ENCODE results near the gene OTP. TPM values are rescaled to one million over a fixed set of nuclear protein-coding genes. Genes with fewer than 3 reads are reported as not detected.

Gene OTP
- total and polyA plus RNA-seq, 12 donors: 0.10 TPM; not detected in 11

DNA sequence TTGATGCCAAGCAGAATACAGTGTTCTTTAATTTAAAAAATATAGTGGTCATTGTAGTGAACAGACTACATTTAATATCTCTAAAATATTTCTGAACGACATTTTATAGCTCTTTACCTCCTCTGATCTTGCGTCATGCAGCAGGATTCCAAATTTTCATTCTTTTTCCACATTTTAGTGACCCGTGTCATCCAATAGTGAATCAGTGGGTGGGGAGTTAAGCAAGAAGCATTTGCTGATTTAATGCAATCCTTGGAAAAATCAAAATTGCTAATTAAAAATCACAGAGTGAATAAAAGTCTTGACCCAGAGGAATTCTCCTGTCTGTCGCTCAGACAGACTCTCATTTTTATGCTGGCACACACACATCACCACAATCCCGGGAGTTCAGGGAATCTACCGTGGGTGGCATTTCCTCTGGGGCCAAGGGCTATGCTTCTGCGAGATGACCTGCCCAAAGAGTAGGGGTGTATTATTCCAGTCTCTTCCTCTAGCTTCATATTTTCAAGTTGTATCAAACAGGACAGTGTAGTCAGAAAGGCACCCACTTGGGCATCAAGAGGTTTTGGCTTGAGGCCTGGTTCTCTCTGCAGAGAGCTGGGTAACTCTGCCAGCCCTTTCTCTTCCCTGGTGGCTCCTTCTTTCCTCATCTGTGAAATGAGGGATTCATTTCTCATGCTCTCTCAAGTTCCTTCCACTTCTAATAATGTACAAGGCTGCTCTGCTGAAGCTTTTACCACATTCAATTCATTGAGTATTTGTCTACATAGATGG is 24.8 kb upstream of the OTP start:
- TF ChIP-seq, protein P1, sequence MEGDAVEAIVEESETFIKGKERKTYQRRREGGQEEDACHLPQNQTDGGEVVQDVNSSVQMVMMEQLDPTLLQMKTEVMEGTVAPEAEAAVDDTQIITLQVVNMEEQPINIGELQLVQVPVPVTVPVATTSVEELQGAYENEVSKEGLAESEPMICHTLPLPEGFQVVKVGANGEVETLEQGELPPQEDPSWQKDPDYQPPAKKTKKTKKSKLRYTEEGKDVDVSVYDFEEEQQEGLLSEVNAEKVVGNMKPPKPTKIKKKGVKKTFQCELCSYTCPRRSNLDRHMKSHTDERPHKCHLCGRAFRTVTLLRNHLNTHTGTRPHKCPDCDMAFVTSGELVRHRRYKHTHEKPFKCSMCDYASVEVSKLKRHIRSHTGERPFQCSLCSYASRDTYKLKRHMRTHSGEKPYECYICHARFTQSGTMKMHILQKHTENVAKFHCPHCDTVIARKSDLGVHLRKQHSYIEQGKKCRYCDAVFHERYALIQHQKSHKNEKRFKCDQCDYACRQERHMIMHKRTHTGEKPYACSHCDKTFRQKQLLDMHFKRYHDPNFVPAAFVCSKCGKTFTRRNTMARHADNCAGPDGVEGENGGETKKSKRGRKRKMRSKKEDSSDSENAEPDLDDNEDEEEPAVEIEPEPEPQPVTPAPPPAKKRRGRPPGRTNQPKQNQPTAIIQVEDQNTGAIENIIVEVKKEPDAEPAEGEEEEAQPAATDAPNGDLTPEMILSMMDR (IDR thresholded peaks at IDR 0.05): no peak
- TF ChIP-seq POLR2A (IDR thresholded peaks at IDR 0.05): no peak
- H3K27ac ChIP-seq: no peak overlapping the region
- H3K4me1 ChIP-seq (replicated peaks in 1 of 2): no peaks in the 10 kb centered on the region
- H3K27me3 ChIP-seq: peaks cover 2% of the 10 kb centered on the region
- H3K4me3 ChIP-seq: no peak overlapping the region
- intact Hi-C loops (cut with DNase I): no loop called here
- WGBS, 4 donors: 79 to 90% (median 82%) methylated on average over 7 of the region's 7 CpGs
- H3K9me3 ChIP-seq (replicated peaks in 1 of 3): no peaks in the 10 kb centered on the region
- no peak for DNase-seq
- no peaks in the 10 kb centered on the region for H3K36me3 ChIP-seq (replicated peaks in 1 of 2)

DNA sequence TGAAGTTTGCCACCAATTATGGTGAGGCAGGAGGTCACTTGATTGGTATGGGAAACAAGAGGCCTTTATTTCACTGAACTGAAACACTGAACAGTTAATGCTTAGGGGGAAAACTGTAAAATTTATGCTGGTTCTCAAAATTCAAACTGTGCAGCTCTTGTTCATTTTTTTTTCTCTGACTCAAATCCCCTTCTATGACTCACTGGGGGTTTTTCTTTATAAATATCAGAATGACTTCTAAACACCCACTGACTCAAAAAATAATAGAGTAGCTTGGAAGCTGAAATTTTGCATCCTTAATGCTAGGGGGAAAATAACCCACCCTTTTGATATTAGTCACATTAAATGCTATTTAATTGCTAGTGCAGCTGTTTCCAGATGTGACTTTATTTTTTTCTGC is 24.1 kb upstream of the OTP start:
- intact Hi-C loops (cut with DNase I): no loop called here

DNA sequence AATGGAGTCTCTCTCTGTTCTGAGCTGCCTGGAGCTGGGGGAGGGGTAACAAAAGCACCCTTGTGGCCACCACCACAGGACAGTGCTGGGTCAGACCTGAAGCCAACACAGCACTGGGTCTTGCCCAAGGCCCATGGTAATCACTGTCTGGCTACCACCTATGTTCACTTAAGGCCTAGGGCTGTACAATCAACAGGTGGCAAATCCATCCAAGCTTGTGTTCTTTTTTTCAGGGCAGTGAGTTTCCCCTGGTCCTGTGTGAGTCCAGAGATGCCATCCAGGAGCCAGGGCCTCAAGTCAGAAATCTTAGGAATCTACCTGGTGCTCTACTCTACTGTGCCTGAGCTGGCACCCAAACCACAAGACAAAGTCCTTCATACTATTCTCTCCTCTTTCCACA is 20.1 kb upstream of the OTP start:
- Histone ChIP-seq H3K4me1 (replicated peaks in 1 of 2) (no peaks in the 10 kb centered on the region), H3K36me3 (replicated peaks in 1 of 2) (no peaks in the 10 kb centered on the region), H3K9me3 (replicated peaks in 1 of 3) (peaks cover 0 to 4% (median 0%) of the 10 kb centered on the region in 3 donors), H3K27ac (no peak overlapping the region), H3K27me3 (no peaks in the 10 kb centered on the region), H3K4me3 (no peak overlapping the region)
- intact Hi-C loops (cut with DNase I): no loop called here
- no peak for DNase-seq
- no peak for TF ChIP-seq POLR2A (IDR thresholded peaks at IDR 0.05)

More for the DNA sequence above, 24.1 kb upstream of the OTP start:
- H3K27ac ChIP-seq: no peak overlapping the region
- TF ChIP-seq, protein P1 (IDR thresholded peaks at IDR 0.05): no peak
- TF ChIP-seq POLR2A (IDR thresholded peaks at IDR 0.05): no peak
- no peaks in the 10 kb centered on the region for H3K27me3 ChIP-seq
- no peaks in the 10 kb centered on the region for H3K36me3 ChIP-seq (replicated peaks in 1 of 2)
- H3K4me3 ChIP-seq: no peak overlapping the region
- H3K9me3 ChIP-seq (replicated peaks in 1 of 3): peaks cover 0 to 2% (median 0%) of the 10 kb centered on the region in 3 donors
- no peaks in the 10 kb centered on the region for H3K4me1 ChIP-seq (replicated peaks in 1 of 2)
- no peak for DNase-seq

DNA sequence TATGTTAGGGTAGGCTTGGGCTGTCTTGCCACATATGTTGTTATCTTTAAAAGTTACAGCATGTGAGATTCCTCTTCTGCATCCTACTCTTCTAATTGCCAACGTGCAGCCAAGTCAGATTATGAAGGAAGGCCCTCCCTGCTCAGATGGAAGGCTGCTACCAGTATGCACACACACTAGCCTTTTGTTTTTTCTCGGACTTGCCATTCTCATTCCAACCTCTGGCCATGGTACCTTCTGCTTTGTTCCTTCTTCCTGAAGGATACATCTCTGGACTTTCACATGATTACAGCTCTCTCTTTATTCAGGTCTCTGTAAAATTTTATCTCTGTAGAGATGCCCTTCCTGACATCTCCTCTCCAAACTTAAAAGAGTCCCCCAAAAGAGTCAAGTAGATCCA is 12.8 kb upstream of the OTP start:
- WGBS, 4 donors: 43 to 51% (median 47%) methylated on average over 2 of the region's 2 CpGs
- no peak for TF ChIP-seq POLR2A (IDR thresholded peaks at IDR 0.05)
- TF ChIP-seq, protein P1 (IDR thresholded peaks at IDR 0.05): no peak

DNA sequence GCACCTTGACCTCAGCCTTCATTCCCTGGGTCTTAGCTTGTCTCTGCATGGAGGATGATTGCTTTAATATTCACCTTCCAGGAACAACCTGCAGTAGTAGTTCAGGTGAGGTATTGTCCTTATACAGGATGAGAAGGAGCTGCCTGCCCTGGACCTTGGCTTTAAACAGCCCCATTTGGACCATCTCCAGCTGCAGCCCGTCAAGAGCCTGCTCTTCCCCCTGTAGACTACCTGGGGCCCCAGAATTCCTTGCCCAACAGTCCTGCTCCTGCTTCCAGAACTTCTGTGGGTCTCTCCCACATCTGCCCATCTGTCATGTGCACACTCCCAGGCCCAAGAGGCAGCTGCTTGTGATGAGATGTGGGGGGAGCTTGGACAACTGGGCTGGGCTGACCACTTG is 12.2 kb upstream of the OTP start:
- Histone ChIP-seq H3K36me3 (replicated peaks in 1 of 2) (no peaks in the 10 kb centered on the region), H3K27ac (no peak overlapping the region), H3K4me3 (no peak overlapping the region), H3K9me3 (replicated peaks in 1 of 3) (no peaks in the 10 kb centered on the region), H3K27me3 (peaks cover 6% of the 10 kb centered on the region), H3K4me1 (replicated peaks in 1 of 2) (no peaks in the 10 kb centered on the region)
- intact Hi-C loops (cut with DNase I): no loop called here
- WGBS, 4 donors: 44 to 78% (median 67%) methylated on average over 1 of the region's 1 CpG
- no peak for TF ChIP-seq POLR2A (IDR thresholded peaks at IDR 0.05)
- TF ChIP-seq, protein P1 (IDR thresholded peaks at IDR 0.05): no peak
- no peak for DNase-seq

More for the DNA sequence above, 12.8 kb upstream of the OTP start:
- no peaks in the 10 kb centered on the region for H3K36me3 ChIP-seq (replicated peaks in 1 of 2)
- H3K4me3 ChIP-seq: no peak overlapping the region
- H3K27ac ChIP-seq: no peak overlapping the region
- no peaks in the 10 kb centered on the region for H3K27me3 ChIP-seq
- intact Hi-C loops (cut with DNase I): no loop called here
- no peaks in the 10 kb centered on the region for H3K4me1 ChIP-seq (replicated peaks in 1 of 2)
- H3K9me3 ChIP-seq (replicated peaks in 1 of 3): no peaks in the 10 kb centered on the region
- DNase-seq: no peak
